Smooth muscle cell of bladder (primary cell): Measurements from ENCODE around the gene ANKDD1B. TPM values are rescaled to one million over a fixed set of nuclear protein-coding genes. Genes with fewer than 3 reads are reported as not detected.

Source experiments
- total RNA-seq: library from RNA; depleted of rRNA; stranded (reverse); fragments of >200 nt; gene quantifications from 2 replicates; pipeline ENCODE4 v1.2.3, GENCODE V29; 2014

Gene ANKDD1B
- 0.28 and 1.1 TPM in 2 replicates for total RNA-seq

DNA sequence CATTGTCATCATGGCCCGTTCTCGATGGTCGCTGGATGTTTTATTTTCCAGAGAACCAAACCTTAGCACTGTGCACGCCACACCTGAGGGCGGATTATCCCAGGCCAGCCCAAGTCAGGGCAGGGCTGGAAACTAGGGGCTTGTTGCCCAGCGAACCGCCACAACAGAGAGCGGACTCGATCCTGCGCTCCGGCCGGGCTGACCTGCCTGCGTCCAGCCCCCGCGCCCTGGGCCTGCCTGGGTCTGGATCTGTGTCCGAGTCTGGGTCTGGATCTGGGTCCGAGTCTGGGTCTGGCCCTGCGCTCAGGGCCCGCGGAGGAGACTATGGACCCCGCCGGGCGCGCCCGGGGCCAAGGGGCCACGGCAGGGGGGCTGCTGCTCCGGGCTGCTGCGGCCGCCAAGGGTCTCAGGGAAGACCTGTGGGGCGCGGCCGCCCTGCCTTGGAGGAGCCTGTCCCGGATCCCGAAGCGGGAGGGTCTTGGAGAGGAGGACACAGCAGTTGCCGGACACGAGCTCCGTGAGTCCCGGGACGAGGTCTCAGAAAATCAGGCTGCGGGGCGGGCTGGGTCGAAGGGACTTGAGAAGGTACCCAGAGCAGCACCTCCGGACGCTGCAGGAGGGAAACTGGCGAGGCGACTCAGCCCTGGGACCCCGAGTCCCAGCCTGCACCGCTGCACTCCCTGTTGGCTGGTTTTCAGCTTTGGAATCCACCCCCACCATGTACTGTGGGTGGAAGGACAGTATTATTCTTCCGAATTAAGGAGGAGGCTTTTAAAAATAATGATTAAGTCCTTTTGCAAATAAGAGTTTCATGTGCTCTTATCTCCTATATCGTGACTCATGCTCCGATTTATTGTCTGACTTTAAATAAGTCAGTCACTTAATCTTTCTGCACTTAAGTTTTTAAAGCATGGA, at the start of gene ANKDD1B:
Gene ANKDD1B (plus strand): TSS at position 143 of the 915 bp plus-strand sequence. CDS start 182 bp downstream, at position 325.

GRCh38 chr5:75717082-75717922, 106.0 kb downstream of the ANKDD1B start, which contains the start of gene POC5:
TSS of gene POC5 (minus strand) at chr5:75717437. CDS start at chr5:75712937, 4,500 bp downstream.

Other genes with a start within 250 kb of the ANKDD1B start
- 15.8 and 30.6 TPM in 2 replicates for gene CERT1, start 99.8 kb upstream of the ANKDD1B start, total RNA-seq
- gene POLK, start 99.6 kb upstream of the ANKDD1B start, total RNA-seq = 30.9 and 32.3 TPM in 2 replicates
- 4.7 TPM in 2 replicates for gene POC5, start 106.0 kb downstream of the ANKDD1B start, total RNA-seq